Measurements from ENCODE around the gene TAS2R14. TPM values are rescaled to one million over a fixed set of nuclear protein-coding genes. Genes with fewer than 3 reads are reported as not detected.

The TAS2R14 gene
- total RNA-seq (2022) (2.9 TPM in 2 replicates), Bru-seq, nascent RNA (percentile 80 among the genes with signal in this experiment), BruChase-seq, experiment 1, labeled RNA remaining after a 6-hour chase (percentile 82 among the genes with signal in this experiment), BruChase-seq, experiment 2, labeled RNA remaining after a 2-hour chase (percentile 88 among the genes with signal in this experiment)
- long read RNA-seq, partial matches to known transcripts: 0 of 6 reads
- long read RNA-seq, other reads (novel, unspliced or antisense): 6 of 6 reads

GRCh38 chr12:10939163-10939562 lies at the start of gene TAS2R14:
TAS2R14 (minus strand) TSS chr12:10939263; CDS start chr12:10939207, 56 bp downstream.
- Mint-ChIP-seq H3K27ac (ENCODE audit: unreplicated experiment) (no peak within 1 kb of the TSS), H3K36me3 (ENCODE audit: insufficient read depth, unreplicated experiment) (peaks cover 2% of the 10 kb centered on the region), H3K4me1 (ENCODE audit: low read depth, unreplicated experiment) (peaks cover 36% of the 10 kb centered on the region), H3K4me3 (ENCODE audit: low read depth, unreplicated experiment) (no peak within 1 kb of the TSS), H3K27me3 (ENCODE audit: unreplicated experiment) (no peaks in the 10 kb centered on the region), H3K9me3 (ENCODE audit: low read depth, unreplicated experiment) (peaks cover 5% of the 10 kb centered on the region)
- BruUV-seq (replicated peaks): no TSS peak
- CTCF ChIA-PET: no interaction called here
- DNase-seq: no peak
- intact Hi-C loops (cut with micrococcal nuclease; ENCODE audit: unreplicated experiment): no loop called here
- no peak for TF ChIP-seq CTCF (IDR thresholded peaks at IDR 0.05; ENCODE audit: unreplicated experiment)

GRCh38 chr12:10986812-10987211 lies 47.7 kb upstream of the TAS2R14 start, which contains the start of gene TAS2R50:
TAS2R50 (minus strand) TSS chr12:10986912; CDS start chr12:10986860, 52 bp downstream.
- H3K27me3 Mint-ChIP-seq (ENCODE audit: unreplicated experiment): no peaks in the 10 kb centered on the region
- no peaks in the 10 kb centered on the region for H3K36me3 Mint-ChIP-seq (ENCODE audit: insufficient read depth, unreplicated experiment)
- H3K27ac Mint-ChIP-seq (ENCODE audit: unreplicated experiment): peak within 1 kb of the TSS; percentile 52
- no peaks in the 10 kb centered on the region for H3K4me1 Mint-ChIP-seq (ENCODE audit: low read depth, unreplicated experiment)
- TF ChIP-seq CTCF (IDR thresholded peaks at IDR 0.05; ENCODE audit: unreplicated experiment): no peak
- DNase-seq: no peak
- intact Hi-C loops (cut with micrococcal nuclease; ENCODE audit: unreplicated experiment): no loop called here
- no peak within 1 kb of the TSS for H3K4me3 Mint-ChIP-seq (ENCODE audit: low read depth, unreplicated experiment)
- BruUV-seq (replicated peaks): no TSS peak
- CTCF ChIA-PET: no interaction called here
- no peaks in the 10 kb centered on the region for H3K9me3 Mint-ChIP-seq (ENCODE audit: low read depth, unreplicated experiment)

GRCh38 chr12:10982244-10982643 lies 43.2 kb upstream of the TAS2R14 start:
- intact Hi-C loops (cut with micrococcal nuclease; ENCODE audit: unreplicated experiment): no loop called here
- Mint-ChIP-seq H3K27me3 (ENCODE audit: unreplicated experiment) (no peaks in the 10 kb centered on the region), H3K4me1 (ENCODE audit: low read depth, unreplicated experiment) (no peaks in the 10 kb centered on the region), H3K9me3 (ENCODE audit: low read depth, unreplicated experiment) (no peaks in the 10 kb centered on the region), H3K36me3 (ENCODE audit: insufficient read depth, unreplicated experiment) (no peaks in the 10 kb centered on the region), H3K27ac (ENCODE audit: unreplicated experiment) (no peak overlapping the region), H3K4me3 (ENCODE audit: low read depth, unreplicated experiment) (no peak overlapping the region)
- no peak for TF ChIP-seq CTCF (IDR thresholded peaks at IDR 0.05; ENCODE audit: unreplicated experiment)
- no TSS peak for BruUV-seq (replicated peaks)
- DNase-seq: no peak
- CTCF ChIA-PET: no interaction called here

- H3K4me3 Mint-ChIP-seq (ENCODE audit: low read depth, unreplicated experiment): no peak overlapping the region
Observed at GRCh38 chr12:10974965-10975364, 35.9 kb upstream of the TAS2R14 start.

More at GRCh38 chr12:10974965-10975364, 35.9 kb upstream of the TAS2R14 start:
- no TSS peak for BruUV-seq (replicated peaks)
- intact Hi-C loops (cut with micrococcal nuclease; ENCODE audit: unreplicated experiment): no loop called here
- DNase-seq: no peak
- H3K27ac Mint-ChIP-seq (ENCODE audit: unreplicated experiment): no peak overlapping the region
- H3K36me3 Mint-ChIP-seq (ENCODE audit: insufficient read depth, unreplicated experiment): no peaks in the 10 kb centered on the region
- H3K27me3 Mint-ChIP-seq (ENCODE audit: unreplicated experiment): no peaks in the 10 kb centered on the region
- no peaks in the 10 kb centered on the region for H3K9me3 Mint-ChIP-seq (ENCODE audit: low read depth, unreplicated experiment)
- no peaks in the 10 kb centered on the region for H3K4me1 Mint-ChIP-seq (ENCODE audit: low read depth, unreplicated experiment)
- TF ChIP-seq CTCF (IDR thresholded peaks at IDR 0.05; ENCODE audit: unreplicated experiment): no peak
- CTCF ChIA-PET: no interaction called here

Data from Calu3 (cell line).